HG02884 (cell line): ENCODE measurements around the gene DLG1.

Experiments used
- ATAC-seq: cut with Tn5 transposase; IDR thresholded peaks from one replicate; pipeline ENCODE4 v1.9.1; 2021; ENCODE audit warnings: mild to moderate bottlenecking, moderate library complexity; ENCODE audit not compliant: unreplicated experiment

The DLG1 gene

GRCh38 chr3:197320582-197320981 is 22.2 kb upstream of the DLG1 start:
- ATAC-seq: no peak

GRCh38 chr3:197317250-197317963 is 19.0 kb upstream of the DLG1 start:
- ATAC-seq: no peak

- ATAC-seq: no peak
These were observed 14.0 kb upstream of the DLG1 start for GRCh38 chr3:197312431-197312830.

GRCh38 chr3:197311591-197311990 is 13.2 kb upstream of the DLG1 start:
- ATAC-seq: no peak

- no peak for ATAC-seq
These were observed 11.3 kb upstream of the DLG1 start for GRCh38 chr3:197309528-197310361.

GRCh38 chr3:197308591-197308990 is 10.2 kb upstream of the DLG1 start:
- no peak for ATAC-seq

- no peak for ATAC-seq
These were observed 8.1 kb upstream of the DLG1 start for GRCh38 chr3:197306374-197307086.

- peak; percentile 90 for ATAC-seq
These were observed 7.4 kb upstream of the DLG1 start for GRCh38 chr3:197305854-197306253.

GRCh38 chr3:197303452-197303851 is 5.0 kb upstream of the DLG1 start:
- no peak for ATAC-seq

- ATAC-seq: no peak
These were observed 4.4 kb upstream of the DLG1 start for GRCh38 chr3:197302696-197303341.

GRCh38 chr3:197302033-197302432 is 3.6 kb upstream of the DLG1 start:
- ATAC-seq: no peak

- ATAC-seq: no peak
These were observed 1.9 kb upstream of the DLG1 start for GRCh38 chr3:197300361-197300760.

GRCh38 chr3:197298945-197299854 is 788 bp upstream of the DLG1 start:
- no peak for ATAC-seq

- peak; percentile 77 for ATAC-seq
These were observed 704 bp downstream of the DLG1 start for GRCh38 chr3:197297476-197298340.

GRCh38 chr3:197297002-197297401 is 1.4 kb downstream of the DLG1 start:
- ATAC-seq: no peak

GRCh38 chr3:197296545-197296944 is 1.9 kb downstream of the DLG1 start:
- ATAC-seq: no peak

- no peak for ATAC-seq
These were observed 2.5 kb downstream of the DLG1 start for GRCh38 chr3:197295871-197296270.

- no peak for ATAC-seq
These were observed 4.7 kb downstream of the DLG1 start for GRCh38 chr3:197293605-197294237.

- no peak for ATAC-seq
These were observed 5.8 kb downstream of the DLG1 start for GRCh38 chr3:197292648-197293047.
